ENCODE results near the gene PADI1.

Gene PADI1

GRCh38 chr1:17244821-17245740, 40.2 kb downstream of the PADI1 start:
- DNase-seq = no peak

DNA sequence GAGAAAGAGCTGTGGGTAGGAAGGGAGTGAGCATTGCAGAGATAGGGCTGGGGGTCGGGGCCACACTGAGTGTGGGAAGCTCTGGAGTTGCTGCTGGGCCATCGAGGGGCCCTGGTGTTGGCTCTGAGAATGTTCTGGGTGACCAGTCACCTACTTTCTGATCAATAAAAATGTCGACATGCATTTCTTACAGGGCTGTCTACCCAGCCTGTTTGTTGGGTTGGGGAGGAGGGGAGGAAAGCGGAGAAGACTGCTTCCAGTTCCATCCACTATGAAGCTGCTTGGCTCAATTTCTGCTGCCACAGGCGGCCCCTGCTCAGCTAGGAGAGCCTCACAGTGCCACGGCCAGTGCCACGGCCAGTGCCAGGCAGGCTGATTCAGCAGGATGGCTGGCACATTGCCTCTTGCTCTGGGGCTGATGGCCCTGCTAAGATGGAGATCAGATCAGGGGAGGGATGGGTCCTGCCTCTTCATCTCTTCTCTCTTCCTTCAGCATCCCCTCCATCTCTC, 40.9 kb downstream of the PADI1 start:
- no peak for DNase-seq

- no peak for DNase-seq
Measured at GRCh38 chr1:17246971-17247370, 42.0 kb downstream of the PADI1 start.

DNA sequence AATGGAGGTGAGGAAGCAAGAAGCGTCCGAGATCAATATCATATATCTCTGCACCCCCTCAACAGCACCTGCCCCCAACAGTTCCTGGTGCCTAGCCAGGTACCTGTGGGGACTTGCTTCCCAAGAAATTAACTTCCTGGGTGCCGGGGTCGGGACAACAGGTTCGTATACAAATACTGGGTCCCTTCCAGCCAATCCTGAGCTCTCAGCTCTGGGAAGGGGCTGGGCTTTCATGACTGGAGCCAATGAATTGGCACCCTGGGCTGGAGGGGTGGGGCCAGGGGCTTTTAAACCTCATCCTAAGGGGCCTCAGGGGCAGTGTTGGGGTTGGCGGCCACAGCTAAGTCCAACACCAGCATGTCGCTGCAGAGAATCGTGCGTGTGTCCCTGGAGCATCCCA, 43.9 kb downstream of the PADI1 start, which contains the start of gene PADI3:
TSS of gene PADI3 (plus strand) at position 318 of the 400 bp plus-strand sequence. CDS start at position 358, 40 bp downstream.
- DNase-seq = no peak

- DNase-seq = no peak
Measured at GRCh38 chr1:17250601-17251000, 45.7 kb downstream of the PADI1 start.

GRCh38 chr1:17251246-17251645, 46.3 kb downstream of the PADI1 start:
- no peak for DNase-seq

- DNase-seq = no peak
Measured at GRCh38 chr1:17251701-17252376, 46.9 kb downstream of the PADI1 start.

DNA sequence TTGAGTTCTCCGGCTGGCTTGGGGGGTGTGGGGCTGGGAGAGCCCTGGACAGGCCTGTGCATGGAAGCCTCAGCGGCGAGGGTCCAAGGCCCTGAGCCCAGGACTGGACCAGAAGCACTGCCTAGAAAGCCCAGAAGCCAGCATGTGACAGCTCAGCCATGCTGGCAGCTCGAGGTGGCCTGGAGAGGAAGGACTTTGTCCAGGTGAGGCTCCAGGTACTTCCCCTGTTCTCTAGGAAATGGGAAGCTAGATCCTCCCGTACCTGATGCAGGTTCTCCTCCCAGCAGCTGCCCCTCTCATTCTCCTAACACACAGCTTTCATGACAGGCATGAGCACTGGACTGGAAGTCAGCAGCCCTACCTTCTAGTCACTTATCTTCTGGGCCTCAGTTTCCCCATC, 50.4 kb downstream of the PADI1 start:
- no peak for DNase-seq

DNA sequence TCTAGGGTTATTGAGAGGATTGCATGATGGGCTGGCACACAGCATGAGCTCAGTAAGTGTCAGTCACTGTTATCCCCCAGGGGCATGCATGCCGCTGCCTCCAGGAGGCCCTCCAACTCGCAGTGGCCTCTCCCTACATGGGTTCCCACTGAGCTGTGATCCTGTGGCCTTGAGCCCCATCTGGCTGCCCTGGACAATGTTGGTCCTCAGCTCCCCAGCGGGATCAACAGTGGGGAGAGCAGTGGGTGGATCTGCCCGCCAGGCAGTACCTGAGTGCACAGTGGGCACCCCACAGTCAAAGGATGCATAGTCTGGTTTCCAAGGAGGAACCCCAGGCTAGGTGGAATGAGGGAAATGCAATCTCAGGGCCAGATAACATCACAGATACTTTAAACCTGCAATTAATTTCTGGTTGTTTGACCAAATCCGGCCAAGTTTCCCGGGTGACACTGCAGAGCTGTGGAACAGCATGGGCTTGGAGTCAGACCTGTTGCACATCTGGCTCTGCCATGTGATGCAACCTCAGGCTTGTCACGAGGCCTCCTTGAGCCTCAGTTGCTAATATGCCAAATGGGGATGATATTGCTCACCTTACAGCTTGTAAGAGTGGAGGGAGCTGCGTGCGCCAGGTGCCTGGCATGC, 53.3 kb downstream of the PADI1 start:
- no peak for DNase-seq

DNA sequence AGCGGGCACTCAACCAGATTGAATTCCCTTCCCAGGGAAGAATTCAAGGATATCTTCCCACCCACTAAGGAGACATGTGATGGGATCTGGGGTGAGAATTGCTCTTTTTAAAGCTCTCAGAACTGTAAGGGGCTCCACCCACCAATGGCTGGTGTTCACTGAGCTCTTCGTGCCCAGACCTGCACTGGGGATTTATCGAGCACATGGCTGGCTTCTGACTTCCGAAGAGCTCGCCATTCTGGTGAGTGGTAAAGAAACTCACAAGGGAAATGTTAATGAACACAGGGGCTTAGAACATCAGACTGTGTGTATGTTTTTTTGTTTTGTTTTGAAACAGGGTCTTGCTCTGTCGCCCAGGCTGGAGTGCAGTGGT, 53.8 kb downstream of the PADI1 start:
- no peak for DNase-seq

DNA sequence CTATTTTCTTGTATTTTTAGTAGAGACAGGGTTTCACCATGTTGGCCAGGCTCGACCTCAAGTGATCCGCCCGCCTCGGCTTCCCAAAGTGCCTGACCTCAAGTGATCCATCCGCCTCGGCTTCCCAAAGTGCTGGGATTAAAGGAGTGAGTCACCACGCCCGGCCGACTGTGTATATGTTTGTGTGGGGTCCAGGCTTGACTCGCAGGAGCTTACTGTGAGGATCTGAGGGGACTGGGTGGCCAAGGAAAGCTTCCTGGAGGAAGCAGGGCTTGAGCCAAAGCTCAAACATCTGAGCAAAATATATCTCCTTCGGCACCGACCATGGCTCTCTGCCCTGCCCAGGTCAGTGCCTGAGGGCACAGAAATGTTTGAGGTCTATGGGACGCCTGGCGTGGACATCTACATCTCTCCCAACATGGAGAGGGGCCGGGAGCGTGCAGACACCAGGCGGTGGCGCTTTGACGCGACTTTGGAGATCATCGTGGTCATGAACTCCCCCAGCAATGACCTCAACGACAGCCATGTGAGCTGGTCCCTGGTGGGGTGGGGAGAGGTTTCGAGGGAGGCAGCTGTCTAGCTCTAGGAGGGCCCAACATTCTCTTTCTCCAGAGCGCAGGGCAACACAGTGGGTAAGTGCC, 54.4 kb downstream of the PADI1 start:
- DNase-seq = no peak

GRCh38 chr1:17260264-17260663, 55.3 kb downstream of the PADI1 start:
- DNase-seq = no peak

GRCh38 chr1:17260738-17261137, 55.8 kb downstream of the PADI1 start:
- no peak for DNase-seq

- DNase-seq = no peak
Measured at GRCh38 chr1:17263936-17264335, 59.0 kb downstream of the PADI1 start.

DNA sequence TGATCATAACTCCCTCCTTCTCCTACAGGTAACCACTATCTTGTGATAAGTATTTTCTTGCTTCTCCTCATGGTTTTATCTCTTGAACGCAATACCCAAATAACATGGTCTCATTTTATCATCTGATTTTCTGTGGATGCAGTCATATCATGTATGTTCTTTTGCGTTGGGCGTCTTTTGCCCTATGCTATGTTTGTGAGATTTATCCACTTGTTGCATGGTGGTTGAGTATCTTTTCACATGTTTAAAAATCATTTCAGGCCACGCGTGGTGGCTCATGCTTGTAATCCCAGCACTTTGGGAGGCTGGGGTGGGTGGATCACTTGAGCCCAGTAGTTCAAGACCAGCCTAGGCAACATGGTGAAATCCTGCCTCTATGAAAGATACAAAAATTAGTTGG, 59.5 kb downstream of the PADI1 start:
- no peak for DNase-seq

DNA sequence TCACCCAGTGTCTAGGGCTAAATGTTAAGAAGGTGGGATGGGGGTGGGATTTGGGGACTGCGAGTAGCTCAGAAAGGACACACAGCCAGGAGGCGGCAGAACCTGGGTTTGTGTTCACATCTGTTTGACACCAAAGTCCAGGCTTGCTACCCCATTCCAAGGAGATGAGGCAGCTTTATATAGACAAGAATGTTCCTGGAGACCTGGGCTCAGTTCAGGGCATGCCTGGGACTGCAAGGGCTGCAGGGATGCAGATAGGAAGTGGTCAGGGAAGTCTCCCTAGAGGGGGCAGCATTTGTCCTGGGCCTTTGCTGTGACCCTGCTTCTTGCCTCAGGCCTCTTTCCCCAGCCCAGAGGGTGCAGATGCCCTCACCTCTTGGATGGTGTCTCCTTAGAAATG, 60.2 kb downstream of the PADI1 start:
- no peak for DNase-seq

- DNase-seq = no peak
Measured at GRCh38 chr1:17265950-17266349, 61.0 kb downstream of the PADI1 start.

DNA sequence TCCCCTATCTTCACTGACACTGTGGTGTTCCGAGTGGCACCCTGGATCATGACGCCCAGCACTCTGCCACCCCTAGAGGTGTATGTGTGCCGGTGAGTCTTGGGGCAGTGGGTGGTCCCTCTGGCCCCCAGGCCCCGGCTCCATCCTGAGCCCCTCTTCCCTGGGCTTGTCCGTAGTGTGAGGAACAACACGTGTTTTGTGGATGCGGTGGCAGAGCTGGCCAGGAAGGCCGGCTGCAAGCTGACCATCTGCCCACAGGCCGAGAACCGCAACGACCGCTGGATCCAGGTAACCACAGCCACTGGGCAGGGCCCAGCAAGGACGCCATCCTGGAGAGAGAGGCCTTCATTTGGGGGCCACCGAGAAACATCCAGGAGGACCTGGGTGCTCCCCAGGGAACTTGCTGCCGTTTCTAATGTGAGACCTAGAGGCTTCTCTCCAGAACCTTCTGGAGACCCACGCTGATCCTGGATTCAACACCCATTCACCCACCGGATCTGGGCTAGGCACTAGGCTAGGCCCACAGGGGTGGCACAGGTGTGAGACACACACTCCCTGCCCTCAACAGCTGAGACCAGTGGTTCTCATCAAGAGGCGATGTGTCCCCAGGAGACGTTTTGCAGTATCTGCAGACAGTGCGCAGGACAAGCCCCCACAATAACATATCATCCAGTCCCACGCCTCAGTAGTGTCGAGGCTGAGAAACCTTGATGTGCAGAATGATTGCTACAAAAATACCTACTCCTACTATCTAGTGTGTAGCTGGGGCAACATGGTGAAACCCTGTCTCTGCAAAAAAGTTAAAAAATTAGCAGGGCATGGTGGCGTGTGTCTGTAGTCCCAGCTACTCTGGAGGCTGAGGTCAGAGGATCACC, 66.2 kb downstream of the PADI1 start:
- DNase-seq = no peak

- DNase-seq = no peak
Measured at GRCh38 chr1:17272066-17272465, 67.1 kb downstream of the PADI1 start.

- no peak for DNase-seq
Measured at GRCh38 chr1:17272646-17273045, 67.7 kb downstream of the PADI1 start.

- DNase-seq = no peak
Measured at GRCh38 chr1:17273096-17273495, 68.2 kb downstream of the PADI1 start.

Data from NCI-H2227 treated with DMSO at 0.1 percent for 48 hours (cell line).